ENCODE measurements around the gene STRN3.

The STRN3 gene

GRCh38 chr14:30960216-30960615 is 66.0 kb downstream of the STRN3 start:
- DNase-seq (ENCODE audit: low read depth), result peak; percentile 9
- TF ChIP-seq CTCF (conservative IDR thresholded peaks at IDR 0.05; ENCODE audit: control insufficient read depth, insufficient read depth, low read depth, low read length), result no peak
- H3K4me3 ChIP-seq (ENCODE audit: control insufficient read depth, low read depth, low read length), result no peak overlapping the region

DNA sequence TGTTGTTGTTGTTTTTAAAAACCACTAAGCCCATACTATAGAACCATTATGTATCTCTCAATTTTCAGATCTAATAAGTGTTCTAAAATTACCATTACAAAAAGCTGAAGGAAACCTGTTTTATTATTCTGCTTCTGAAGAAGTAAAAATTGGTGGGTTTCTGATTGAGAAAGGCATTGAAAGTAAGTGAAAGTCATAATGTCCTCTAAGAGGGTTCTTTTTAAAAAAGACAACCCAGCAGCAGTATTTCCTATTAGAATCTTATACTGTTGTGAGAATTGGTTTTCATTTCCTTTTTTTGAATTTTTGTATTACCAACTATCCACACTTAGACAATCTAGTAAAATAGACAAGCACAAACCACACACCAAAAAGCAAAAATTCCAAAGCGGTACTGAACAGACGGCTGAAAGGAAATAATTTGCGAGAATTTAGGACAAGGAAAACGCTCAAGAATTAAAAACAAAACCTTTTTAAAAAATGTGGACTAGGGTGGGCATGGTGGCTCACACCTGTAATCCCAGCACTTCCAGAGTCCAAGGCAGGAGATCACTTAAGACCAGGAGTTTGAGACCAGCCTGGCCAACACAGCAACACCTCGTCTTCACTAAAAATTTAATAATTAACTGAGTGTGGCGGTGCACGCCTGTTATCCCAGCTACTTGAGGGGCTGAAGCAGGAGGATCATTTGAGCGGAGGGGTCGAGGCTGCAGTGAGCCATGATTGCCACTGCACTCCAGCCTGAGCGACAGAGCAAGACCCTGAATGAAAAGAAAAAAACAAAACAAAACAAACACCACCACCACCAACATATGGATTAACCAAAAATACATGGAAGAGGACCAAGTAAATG is 67.4 kb downstream of the STRN3 start:
- TF ChIP-seq CTCF (conservative IDR thresholded peaks at IDR 0.05; ENCODE audit: control insufficient read depth, insufficient read depth, low read depth, low read length), result no peak
- no peak for DNase-seq (ENCODE audit: low read depth)
- H3K4me3 ChIP-seq (ENCODE audit: control insufficient read depth, low read depth, low read length), result no peak overlapping the region

DNA sequence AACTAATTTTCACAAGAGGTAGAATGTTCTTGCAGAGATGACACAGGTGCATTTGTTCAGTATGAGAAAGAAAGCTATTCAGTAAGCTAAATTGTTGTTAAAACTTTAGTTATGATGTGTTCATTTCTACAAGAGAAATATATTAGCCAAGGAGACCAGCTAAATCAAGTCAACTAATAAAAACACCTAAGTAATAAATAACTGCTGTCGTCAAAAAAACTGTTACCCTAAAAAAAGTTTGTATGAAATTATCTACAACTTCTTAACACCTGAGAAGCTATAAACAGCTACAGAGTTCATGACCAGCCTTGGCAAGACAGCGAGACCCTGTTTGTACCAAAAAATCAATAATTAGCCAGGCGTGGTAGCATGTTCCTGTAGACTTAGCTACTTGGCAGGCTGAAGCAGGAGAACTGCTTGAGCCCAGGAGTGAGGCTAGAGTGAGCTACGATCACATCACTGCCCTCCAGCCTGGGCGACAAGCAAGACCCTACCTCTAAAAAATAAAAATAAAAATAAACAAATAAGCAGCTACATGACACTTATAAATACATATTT is 68.3 kb downstream of the STRN3 start:
- no peak for DNase-seq (ENCODE audit: low read depth)
- TF ChIP-seq CTCF (conservative IDR thresholded peaks at IDR 0.05; ENCODE audit: control insufficient read depth, insufficient read depth, low read depth, low read length), result no peak

DNA sequence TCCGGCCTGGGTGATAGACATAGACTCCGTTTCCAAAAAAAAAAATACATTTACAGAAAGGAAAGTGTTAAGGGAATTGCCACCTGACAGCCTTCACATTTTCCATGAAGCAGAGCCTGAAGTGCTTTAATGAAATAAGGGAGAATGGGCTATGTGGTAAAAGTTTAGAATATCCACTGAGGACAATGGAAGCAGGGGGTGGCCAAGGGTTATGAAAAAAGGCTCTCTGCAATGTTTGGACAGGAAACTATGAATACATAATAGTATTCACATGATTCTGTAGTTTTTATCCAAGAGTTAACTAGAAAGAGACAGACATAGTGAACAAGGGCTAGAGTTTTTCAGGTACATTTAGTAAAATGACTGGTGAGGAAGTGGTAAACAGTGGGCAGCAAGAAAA is 76.5 kb downstream of the STRN3 start:
- no peak for TF ChIP-seq CTCF (conservative IDR thresholded peaks at IDR 0.05; ENCODE audit: control insufficient read depth, insufficient read depth, low read depth, low read length)
- DNase-seq (ENCODE audit: low read depth), result no peak
- H3K4me3 ChIP-seq (ENCODE audit: control insufficient read depth, low read depth, low read length), result no peak overlapping the region

More for the DNA sequence above, 68.3 kb downstream of the STRN3 start:
- no peak overlapping the region for H3K4me3 ChIP-seq (ENCODE audit: control insufficient read depth, low read depth, low read length)

DNA sequence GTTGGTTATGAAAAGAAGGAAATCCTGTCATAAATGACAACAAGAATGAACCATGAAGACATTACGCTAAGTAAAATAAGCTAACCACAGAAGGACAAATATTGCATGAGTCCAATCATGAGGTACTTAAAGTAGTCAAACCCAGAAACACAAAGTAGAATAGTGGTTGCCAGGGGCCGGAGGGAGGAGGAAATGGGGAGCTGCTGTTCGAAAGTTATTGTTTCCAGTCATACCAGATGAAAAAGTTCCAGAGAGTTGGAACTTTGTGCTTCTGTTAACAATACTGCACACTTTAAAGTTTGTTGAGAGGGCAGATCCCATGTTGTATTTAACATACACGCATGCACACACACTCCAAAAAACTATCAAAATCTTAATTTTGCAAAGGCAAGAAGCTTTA is 82.5 kb downstream of the STRN3 start:
- no peak for DNase-seq (ENCODE audit: low read depth)
- no peak for TF ChIP-seq CTCF (conservative IDR thresholded peaks at IDR 0.05; ENCODE audit: control insufficient read depth, insufficient read depth, low read depth, low read length)
- no peak overlapping the region for H3K4me3 ChIP-seq (ENCODE audit: control insufficient read depth, low read depth, low read length)

DNA sequence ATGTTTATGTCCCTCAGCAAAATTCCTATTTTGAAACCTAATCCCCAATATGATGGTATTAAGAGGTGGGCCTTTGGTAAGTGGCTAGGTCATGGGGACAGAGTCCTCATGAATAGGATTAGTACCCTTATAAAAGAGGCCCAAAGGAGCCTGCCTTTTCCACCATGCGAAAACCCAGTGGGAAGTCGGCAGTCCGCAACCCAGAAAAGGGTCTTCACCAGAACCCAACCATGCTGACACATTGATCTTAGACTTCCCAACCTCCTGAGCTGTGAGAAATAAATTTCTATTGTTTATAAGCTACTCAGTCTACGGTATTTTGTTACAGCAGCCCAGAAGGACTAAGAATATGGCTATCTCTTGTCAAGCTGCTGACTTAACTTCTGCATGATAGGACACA is 85.3 kb downstream of the STRN3 start:
- no peak overlapping the region for H3K4me3 ChIP-seq (ENCODE audit: control insufficient read depth, low read depth, low read length)
- DNase-seq (ENCODE audit: low read depth), result no peak
- TF ChIP-seq CTCF (conservative IDR thresholded peaks at IDR 0.05; ENCODE audit: control insufficient read depth, insufficient read depth, low read depth, low read length), result no peak

Data from fibroblast of mammary gland (primary cell).